H9 (cell line): ENCODE data around the gene FHOD3. TPM values are rescaled to one million over a fixed set of nuclear protein-coding genes. Genes with fewer than 3 reads are reported as not detected.

ENCODE experiments used
- DNase-seq: peaks from one replicate; pipeline ENCODE4 v3.0.0-alpha.2; 2017
- H2AFZ ChIP-seq: one replicate; pipeline ENCODE4 v1.6.1; 2013; ENCODE audit warnings: mild to moderate bottlenecking, low read length, control low read depth, moderate library complexity
- H2AK5ac ChIP-seq: 2 replicates; pipeline ENCODE4 v1.6.1; 2013; ENCODE audit warnings: low read length, control low read depth, mixed read lengths; ENCODE audit not compliant: insufficient read length
- H2BK120ac ChIP-seq: one replicate; pipeline ENCODE4 v1.6.1; 2013; ENCODE audit warnings: low read depth, mild to moderate bottlenecking, low read length, control low read depth, inconsistent platforms; ENCODE audit not compliant: poor library complexity, severe bottlenecking
- H2BK12ac ChIP-seq: 2 replicates; pipeline ENCODE4 v1.6.1; 2013; ENCODE audit warnings: low read length, control low read depth, mixed read lengths, low read depth; ENCODE audit not compliant: insufficient read length
- H2BK15ac ChIP-seq: 2 replicates; pipeline ENCODE4 v1.6.1; 2013; ENCODE audit warnings: low read depth, low read length, control low read depth
- H2BK20ac ChIP-seq: one replicate; pipeline ENCODE4 v1.6.1; 2013; ENCODE audit warnings: low read depth, mild to moderate bottlenecking, low read length, control low read depth, inconsistent platforms; ENCODE audit not compliant: poor library complexity, severe bottlenecking
- H2BK5ac ChIP-seq: 2 replicates; pipeline ENCODE4 v1.6.1; 2013; ENCODE audit warnings: low read length, control low read depth, mixed read lengths; ENCODE audit not compliant: insufficient read length
- H3K14ac ChIP-seq: 2 replicates; pipeline ENCODE4 v1.6.1; 2013; ENCODE audit warnings: low read length, control low read depth; ENCODE audit not compliant: insufficient read depth
- H3K18ac ChIP-seq: 2 replicates; pipeline ENCODE4 v1.6.1; 2013; ENCODE audit warnings: low read depth, mild to moderate bottlenecking, mixed read lengths, low read length, control low read depth; ENCODE audit not compliant: insufficient read length
- H3K23ac ChIP-seq: 2 replicates; pipeline ENCODE4 v1.6.1; 2013; ENCODE audit warnings: low read length, control low read depth, mixed read lengths, low read depth; ENCODE audit not compliant: insufficient read length
- H3K23me2 ChIP-seq: 2 replicates; pipeline ENCODE4 v1.6.1; 2013; ENCODE audit warnings: low read depth, mild to moderate bottlenecking, mixed read lengths, low read length, control low read depth; ENCODE audit not compliant: insufficient read length, poor library complexity, severe bottlenecking
- H3K27ac ChIP-seq: 2 replicates; pipeline ENCODE4 v1.5.1; 2013; ENCODE audit warnings: low read length, control low read depth, mixed read lengths, low read depth; ENCODE audit not compliant: insufficient read length
- H3K27me3 ChIP-seq: 2 replicates; pipeline ENCODE4 v1.6.1; 2013; ENCODE audit warnings: low read length, control low read depth, inconsistent platforms; ENCODE audit not compliant: insufficient read depth
- H3K4ac ChIP-seq: 2 replicates; pipeline ENCODE4 v1.6.1; 2013; ENCODE audit warnings: low read depth, mild to moderate bottlenecking, control low read depth, inconsistent platforms, low read length, moderate library complexity
- H3K4me1 ChIP-seq: 2 replicates; pipeline ENCODE4 v1.6.1; 2013; ENCODE audit warnings: low read length, control low read depth, inconsistent platforms; ENCODE audit not compliant: insufficient read depth
- H3K4me2 ChIP-seq: 2 replicates; pipeline ENCODE4 v1.6.1; 2013; ENCODE audit warnings: low read length, control low read depth, mixed read lengths; ENCODE audit not compliant: insufficient read length, insufficient read depth
- H3K56ac ChIP-seq: 2 replicates; pipeline ENCODE4 v1.6.1; 2013; ENCODE audit warnings: low read depth, mild to moderate bottlenecking, mixed read lengths, low read length, control low read depth; ENCODE audit not compliant: insufficient read length
- H3K79me1 ChIP-seq: 2 replicates; pipeline ENCODE4 v1.6.1; 2013; ENCODE audit warnings: low read depth, mild to moderate bottlenecking, moderate library complexity, low read length, control low read depth, inconsistent platforms; ENCODE audit not compliant: insufficient read depth, poor library complexity, severe bottlenecking
- H3K79me2 ChIP-seq: 2 replicates; pipeline ENCODE4 v1.6.1; 2013; ENCODE audit warnings: low read length, control low read depth, inconsistent platforms; ENCODE audit not compliant: insufficient read depth
- H3K9ac ChIP-seq: 2 replicates; pipeline ENCODE4 v1.6.1; 2013; ENCODE audit warnings: low read length, control low read depth, mixed read lengths; ENCODE audit not compliant: insufficient read length; ENCODE audit errors: extremely low read depth
- H3K9me3 ChIP-seq: one replicate; pipeline ENCODE4 v1.6.1; 2013; ENCODE audit warnings: low read depth, low read length, inconsistent platforms; ENCODE audit not compliant: control insufficient read depth
- H3T11ph ChIP-seq: one replicate; pipeline ENCODE4 v1.6.1; 2013; ENCODE audit warnings: mild to moderate bottlenecking, low read length, control low read depth, inconsistent platforms
- H4K20me1 ChIP-seq: one replicate; pipeline ENCODE4 v1.6.1; 2013; ENCODE audit not compliant: control insufficient read depth, insufficient read length, insufficient read depth
- H4K5ac ChIP-seq: 2 replicates; pipeline ENCODE4 v1.6.1; 2013; ENCODE audit warnings: low read depth, mild to moderate bottlenecking, mixed read lengths, low read length, control low read depth; ENCODE audit not compliant: insufficient read length
- H4K8ac ChIP-seq: replicated peaks from 2 replicates; pipeline ENCODE4 v1.6.1; 2013; ENCODE audit warnings: low read length, control low read depth, mixed read lengths, low read depth; ENCODE audit not compliant: insufficient read length
- H4K91ac ChIP-seq: 2 replicates; pipeline ENCODE4 v1.6.1; 2013; ENCODE audit warnings: low read depth, mild to moderate bottlenecking, moderate library complexity, mixed read lengths, low read length, control low read depth; ENCODE audit not compliant: insufficient read length
- H3K27ac Mint-ChIP-seq, 3 experiments: 2 replicates in 2 of 3; 3 replicates in 1 of 3; pipeline ENCODE4 v1.8.0; 2020 to 2021; ENCODE audit warnings: mixed read lengths in 3 of 3, mild to moderate bottlenecking in 1 of 3, moderate library complexity in 1 of 3
- H3K27me3 Mint-ChIP-seq: 2 replicates; pipeline ENCODE4 v1.8.0; 2021; ENCODE audit warnings: low read depth, mild to moderate bottlenecking, moderate library complexity, mixed read lengths
- H3K36me3 Mint-ChIP-seq, 3 experiments: 2 replicates in 2 of 3; 3 replicates in 1 of 3; pipeline ENCODE4 v1.8.0; 2020 to 2021; ENCODE audit warnings: low read depth in 3 of 3, mixed read lengths in 3 of 3; ENCODE audit not compliant: insufficient read depth in 1 of 3
- H3K4me1 Mint-ChIP-seq, 2 experiments: 2 replicates each; pipeline ENCODE4 v1.8.0; 2020; ENCODE audit warnings: mixed read lengths in 2 of 2
- H3K4me3 Mint-ChIP-seq, 2 experiments: 2 replicates in 1 of 2; 3 replicates in 1 of 2; pipeline ENCODE4 v1.8.0; 2020 to 2021; ENCODE audit warnings: mild to moderate bottlenecking in 2 of 2, mixed read lengths in 2 of 2, moderate library complexity in 1 of 2
- H3K9me3 Mint-ChIP-seq, 2 experiments: 2 replicates in 1 of 2; 3 replicates in 1 of 2; pipeline ENCODE4 v1.8.0; 2020; ENCODE audit warnings: mild to moderate bottlenecking in 2 of 2, mixed read lengths in 2 of 2, moderate library complexity in 1 of 2
- CTCF ChIP-seq: fragments of 200-600 bp; sonication (generic); conservative IDR thresholded peaks from 3 replicates; pipeline ENCODE4 v1.8.0; 2021; ENCODE audit warnings: antibody characterized with exemption, mild to moderate bottlenecking
- WGBS: extraction: QIAGEN DNeasy Blood & Tissue Kit; methylation state at CpG from one replicate; pipeline ENCODE4 v1.1.7; 2013; ENCODE audit warnings: missing lambda C conversion rate, low lambda C conversion rate, mixed read lengths; ENCODE audit not compliant: insufficient read length; ENCODE audit errors: extremely low coverage; 5-methylcytosine and 5-hydroxymethylcytosine counted together
- total RNA-seq: library from RNA; stranded (reverse); gene quantifications from 2 replicates; pipeline ENCODE4 v1.2.1, GENCODE V29; 2021

FHOD3 gene
- total RNA-seq, 1 experiment from 2014 or later, result 8.0 TPM

GRCh38 chr18:36485772-36486171, 188.3 kb downstream of the FHOD3 start:
- Histone ChIP-seq H3K23me2 (no peaks in the 10 kb centered on the region), H2BK12ac (no peak overlapping the region), H4K5ac (no peak overlapping the region), H3K23ac (no peak overlapping the region), H3K27ac (no peak overlapping the region), H4K8ac (no peak overlapping the region), H3K4ac (no peak overlapping the region), H3K79me1 (no peaks in the 10 kb centered on the region), H3K9me3 (no peaks in the 10 kb centered on the region), H2BK120ac (no peak overlapping the region), H2AK5ac (no peak overlapping the region), H3K27me3 (no peaks in the 10 kb centered on the region), H2AFZ (no peak overlapping the region), H3K14ac (no peak overlapping the region), H3K4me2 (no peak overlapping the region), H2BK20ac (no peak overlapping the region), H3K79me2 (no peaks in the 10 kb centered on the region), H3K4me1 (peaks cover 5% of the 10 kb centered on the region; the same call in 1 of the 2 replicates), H3K9ac (no peak overlapping the region), H4K91ac (no peak overlapping the region), H2BK5ac (no peak overlapping the region), H2BK15ac (no peak overlapping the region), H3T11ph (no peak overlapping the region), H4K20me1 (no peaks in the 10 kb centered on the region), H3K56ac (no peak overlapping the region), H3K18ac (no peak overlapping the region)
- Mint-ChIP-seq H3K36me3 (peaks cover 0 to 6% (median 4%) of the 10 kb centered on the region in 3 experiments; a peak in 3 of 7 replicates), H3K4me3 (no peak overlapping the region), H3K27me3 (no peaks in the 10 kb centered on the region), H3K4me1 (peaks cover 44 to 46% of the 10 kb centered on the region in 2 experiments), H3K27ac (no peak overlapping the region; a peak in 1 of 7 replicates), H3K9me3 (no peaks in the 10 kb centered on the region; a peak in 1 of 5 replicates)
- no peak for TF ChIP-seq CTCF
- DNase-seq, result no peak
- no CpG with 5 or more reads among the region's 2 CpGs for WGBS
